ENCODE results near the gene ZNF575. TPM values are rescaled to one million over a fixed set of nuclear protein-coding genes. Genes with fewer than 3 reads are reported as not detected.

ZNF575 gene
- total and polyA plus RNA-seq, 4 donors, result 0.08 to 1.0 (median 0.49) TPM

GRCh38 chr19:43569657-43570056 is 36.7 kb downstream of the ZNF575 start:
- no peaks in the 10 kb centered on the region for H3K36me3 ChIP-seq (ENCODE audit: control insufficient read depth in 4 of 4, insufficient read depth in 3 of 4, low read depth in 1 of 4, low read length in 3 of 4)
- H3K9me3 ChIP-seq (ENCODE audit: control insufficient read depth in 4 of 4, low read length in 3 of 4), result no peaks in the 10 kb centered on the region
- H3K27ac ChIP-seq (ENCODE audit: low read depth in 1 of 2, low read length in 2 of 2), result no peak overlapping the region
- H3K9ac ChIP-seq (ENCODE audit: low read depth in 1 of 2, low read length in 2 of 2), result no peak overlapping the region
- no peak for DNase-seq (ENCODE audit: low spot score)
- 88% methylated on average over 5 of the region's 5 CpGs for WGBS
- TF ChIP-seq MAX (IDR thresholded peaks at IDR 0.05) (no peak), GABPA (IDR thresholded peaks at IDR 0.05 in 1 of 2, conservative IDR thresholded peaks at IDR 0.05 in 1 of 2) (no peak), NR2F2 (IDR thresholded peaks at IDR 0.05) (no peak), FOXA2 (IDR thresholded peaks at IDR 0.05) (no peak), JUND (IDR thresholded peaks at IDR 0.05) (no peak), EGR1 (IDR thresholded peaks at IDR 0.05; ENCODE audit: low read depth in 2 of 2) (no peak)
- TF ChIP-seq, protein P1, sequence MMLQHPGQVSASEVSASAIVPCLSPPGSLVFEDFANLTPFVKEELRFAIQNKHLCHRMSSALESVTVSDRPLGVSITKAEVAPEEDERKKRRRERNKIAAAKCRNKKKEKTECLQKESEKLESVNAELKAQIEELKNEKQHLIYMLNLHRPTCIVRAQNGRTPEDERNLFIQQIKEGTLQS (IDR thresholded peaks at IDR 0.05), result no peak
- TF ChIP-seq, protein P2, sequence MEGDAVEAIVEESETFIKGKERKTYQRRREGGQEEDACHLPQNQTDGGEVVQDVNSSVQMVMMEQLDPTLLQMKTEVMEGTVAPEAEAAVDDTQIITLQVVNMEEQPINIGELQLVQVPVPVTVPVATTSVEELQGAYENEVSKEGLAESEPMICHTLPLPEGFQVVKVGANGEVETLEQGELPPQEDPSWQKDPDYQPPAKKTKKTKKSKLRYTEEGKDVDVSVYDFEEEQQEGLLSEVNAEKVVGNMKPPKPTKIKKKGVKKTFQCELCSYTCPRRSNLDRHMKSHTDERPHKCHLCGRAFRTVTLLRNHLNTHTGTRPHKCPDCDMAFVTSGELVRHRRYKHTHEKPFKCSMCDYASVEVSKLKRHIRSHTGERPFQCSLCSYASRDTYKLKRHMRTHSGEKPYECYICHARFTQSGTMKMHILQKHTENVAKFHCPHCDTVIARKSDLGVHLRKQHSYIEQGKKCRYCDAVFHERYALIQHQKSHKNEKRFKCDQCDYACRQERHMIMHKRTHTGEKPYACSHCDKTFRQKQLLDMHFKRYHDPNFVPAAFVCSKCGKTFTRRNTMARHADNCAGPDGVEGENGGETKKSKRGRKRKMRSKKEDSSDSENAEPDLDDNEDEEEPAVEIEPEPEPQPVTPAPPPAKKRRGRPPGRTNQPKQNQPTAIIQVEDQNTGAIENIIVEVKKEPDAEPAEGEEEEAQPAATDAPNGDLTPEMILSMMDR (IDR thresholded peaks at IDR 0.05; ENCODE audit: low read depth, low read length, missing input control), result no peak
- H3K27me3 ChIP-seq (ENCODE audit: control insufficient read depth in 4 of 4, insufficient read depth in 4 of 4, low read length in 3 of 4), result no peaks in the 10 kb centered on the region
- no peak overlapping the region for H3K4me3 ChIP-seq (ENCODE audit: low read depth in 1 of 3, low read length in 3 of 3)
- peaks cover 1 to 4% (median 4%) of the 10 kb centered on the region in 4 donors for H3K4me1 ChIP-seq (ENCODE audit: control insufficient read depth in 4 of 4, insufficient read depth in 4 of 4, low read length in 3 of 4)

DNA sequence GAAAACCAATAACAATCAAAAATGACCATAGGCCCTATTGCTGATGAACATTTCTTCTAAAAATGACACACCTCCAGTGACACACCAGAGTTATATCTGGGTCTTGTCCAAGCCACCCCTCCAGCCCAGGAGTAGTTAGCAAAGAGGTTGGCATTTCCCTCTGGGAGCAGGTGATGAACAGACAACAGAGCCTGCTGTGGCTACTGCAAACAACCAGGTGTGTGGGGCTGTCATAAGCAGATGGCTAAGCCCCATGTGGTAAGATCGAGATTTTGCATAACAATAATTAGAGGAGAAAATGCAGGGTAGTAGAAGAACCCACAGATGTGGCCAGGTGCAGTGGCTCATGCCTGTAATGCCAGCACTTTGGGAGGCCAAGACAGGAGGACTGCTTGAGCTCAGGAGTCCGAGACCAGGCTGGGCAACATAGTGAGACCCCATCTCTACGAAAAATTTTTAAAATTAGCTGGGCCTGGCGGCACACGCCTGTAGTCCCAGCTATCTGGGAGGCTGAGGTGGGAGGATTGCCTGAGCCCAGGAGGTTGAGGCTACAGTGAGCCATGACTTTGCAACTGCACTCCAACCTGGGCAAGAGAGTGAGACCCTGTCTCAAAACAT is 37.3 kb downstream of the ZNF575 start:
- WGBS, result 94% methylated on average over 5 of the region's 5 CpGs

More for the DNA sequence above, 37.3 kb downstream of the ZNF575 start:
- H3K4me1 ChIP-seq (ENCODE audit: control insufficient read depth in 4 of 4, insufficient read depth in 4 of 4, low read length in 3 of 4), result peaks cover 2 to 10% (median 10%) of the 10 kb centered on the region in 4 donors
- no peak for DNase-seq (ENCODE audit: low spot score)
- no peak overlapping the region for H3K4me3 ChIP-seq (ENCODE audit: low read depth in 1 of 3, low read length in 3 of 3)
- no peak overlapping the region for H3K9ac ChIP-seq (ENCODE audit: low read depth in 1 of 2, low read length in 2 of 2)
- H3K9me3 ChIP-seq (ENCODE audit: control insufficient read depth in 4 of 4, low read length in 3 of 4), result no peaks in the 10 kb centered on the region
- H3K27me3 ChIP-seq (ENCODE audit: control insufficient read depth in 4 of 4, insufficient read depth in 4 of 4, low read length in 3 of 4), result no peaks in the 10 kb centered on the region
- H3K27ac ChIP-seq (ENCODE audit: low read depth in 1 of 2, low read length in 2 of 2), result no peak overlapping the region
- no peaks in the 10 kb centered on the region for H3K36me3 ChIP-seq (ENCODE audit: control insufficient read depth in 4 of 4, insufficient read depth in 3 of 4, low read depth in 1 of 4, low read length in 3 of 4)
- TF ChIP-seq HNF4A (conservative IDR thresholded peaks at IDR 0.05), result no peak
- TF ChIP-seq RXRA (IDR thresholded peaks at IDR 0.05), result no peak
- no peak for TF ChIP-seq RAD21 (IDR thresholded peaks at IDR 0.05)
- TF ChIP-seq, protein P1 (IDR thresholded peaks at IDR 0.05), result no peak
- no peak for TF ChIP-seq FOXA1 (IDR thresholded peaks at IDR 0.05)
- TF ChIP-seq ZBTB33 (IDR thresholded peaks at IDR 0.05), result no peak
- no peak for TF ChIP-seq MAX (IDR thresholded peaks at IDR 0.05)
- TF ChIP-seq, protein P3, sequence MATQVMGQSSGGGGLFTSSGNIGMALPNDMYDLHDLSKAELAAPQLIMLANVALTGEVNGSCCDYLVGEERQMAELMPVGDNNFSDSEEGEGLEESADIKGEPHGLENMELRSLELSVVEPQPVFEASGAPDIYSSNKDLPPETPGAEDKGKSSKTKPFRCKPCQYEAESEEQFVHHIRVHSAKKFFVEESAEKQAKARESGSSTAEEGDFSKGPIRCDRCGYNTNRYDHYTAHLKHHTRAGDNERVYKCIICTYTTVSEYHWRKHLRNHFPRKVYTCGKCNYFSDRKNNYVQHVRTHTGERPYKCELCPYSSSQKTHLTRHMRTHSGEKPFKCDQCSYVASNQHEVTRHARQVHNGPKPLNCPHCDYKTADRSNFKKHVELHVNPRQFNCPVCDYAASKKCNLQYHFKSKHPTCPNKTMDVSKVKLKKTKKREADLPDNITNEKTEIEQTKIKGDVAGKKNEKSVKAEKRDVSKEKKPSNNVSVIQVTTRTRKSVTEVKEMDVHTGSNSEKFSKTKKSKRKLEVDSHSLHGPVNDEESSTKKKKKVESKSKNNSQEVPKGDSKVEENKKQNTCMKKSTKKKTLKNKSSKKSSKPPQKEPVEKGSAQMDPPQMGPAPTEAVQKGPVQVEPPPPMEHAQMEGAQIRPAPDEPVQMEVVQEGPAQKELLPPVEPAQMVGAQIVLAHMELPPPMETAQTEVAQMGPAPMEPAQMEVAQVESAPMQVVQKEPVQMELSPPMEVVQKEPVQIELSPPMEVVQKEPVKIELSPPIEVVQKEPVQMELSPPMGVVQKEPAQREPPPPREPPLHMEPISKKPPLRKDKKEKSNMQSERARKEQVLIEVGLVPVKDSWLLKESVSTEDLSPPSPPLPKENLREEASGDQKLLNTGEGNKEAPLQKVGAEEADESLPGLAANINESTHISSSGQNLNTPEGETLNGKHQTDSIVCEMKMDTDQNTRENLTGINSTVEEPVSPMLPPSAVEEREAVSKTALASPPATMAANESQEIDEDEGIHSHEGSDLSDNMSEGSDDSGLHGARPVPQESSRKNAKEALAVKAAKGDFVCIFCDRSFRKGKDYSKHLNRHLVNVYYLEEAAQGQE (IDR thresholded peaks at IDR 0.05), result no peak
- no peak for TF ChIP-seq NR2F2 (IDR thresholded peaks at IDR 0.05)
- no peak for TF ChIP-seq GABPA (IDR thresholded peaks at IDR 0.05 in 1 of 2, conservative IDR thresholded peaks at IDR 0.05 in 1 of 2)
- no peak for TF ChIP-seq JUND (IDR thresholded peaks at IDR 0.05)
- no peak for TF ChIP-seq FOXA2 (IDR thresholded peaks at IDR 0.05)
- TF ChIP-seq YY1 (IDR thresholded peaks at IDR 0.05), result no peak
